K562 (cell line): ENCODE results near the gene CLASP2.

Experiments
- NONO ChIP-seq, 2 experiments: fragments of 200-400 bp in 1 of 2; fragments of 450-650 bp in 1 of 2; formaldehyde crosslinking in 1 of 2; IDR thresholded peaks; 2 replicates each; pipeline ENCODE4 v1.6.1; 2017; ENCODE audit warnings: low read depth in 2 of 2, mild to moderate bottlenecking in 2 of 2, moderate library complexity in 2 of 2, low read length in 1 of 2
- PHB ChIP-seq: fragments of 250-450 bp; sonication (Bioruptor Pico); IDR thresholded peaks from 2 replicates; pipeline ENCODE4 v1.5.0; 2021
- PHF20 ChIP-seq: fragments of 450-650 bp; IDR thresholded peaks from 2 replicates; pipeline ENCODE4 v1.6.1; 2018; ENCODE audit not compliant: partially characterized antibody
- POLR2A ChIP-seq: fragments of 450-650 bp; conservative IDR thresholded peaks from 2 replicates; pipeline ENCODE4 v1.6.1; 2016
- PTTG1 ChIP-seq: fragments of 450-650 bp; IDR thresholded peaks from 2 replicates; pipeline ENCODE4 v1.6.1; 2016; ENCODE audit warnings: low read depth, mild to moderate bottlenecking, missing genetic modification characterization, missing compliant biosample characterization
- SIN3A ChIP-seq, 2 experiments: fragments of 150-350 bp in 1 of 2; IDR thresholded peaks; 2 replicates each; pipeline ENCODE4 v1.6.1; 2011 to 2016; ENCODE audit warnings: borderline replicate concordance in 2 of 2, low read depth in 2 of 2, low read length in 2 of 2, mild to moderate bottlenecking in 2 of 2, moderate library complexity in 2 of 2; ENCODE audit not compliant: control insufficient read depth in 1 of 2
- SRF ChIP-seq, 2 experiments: fragments of 250-450, 450-650 bp in 1 of 2; sonication (Bioruptor Pico) in 1 of 2; sonication (generic) in 1 of 2; formaldehyde crosslinking; IDR thresholded peaks; 2 replicates each; pipeline versions ENCODE4 v1.5.0 to v1.5.1; 2020 to 2022; ENCODE audit warnings: mild to moderate bottlenecking in 1 of 2, missing genetic modification reagents in 1 of 2

GRCh38 chr3:33652736-33653135 lies 65.3 kb downstream of the CLASP2 start:
- TF ChIP-seq NONO (IDR thresholded peaks at IDR 0.05; ENCODE audit: low read depth in 2 of 2, low read length in 1 of 2) (no peak), PTTG1 (no peak), SIN3A (IDR thresholded peaks at IDR 0.05; ENCODE audit: borderline replicate concordance in 2 of 2, control insufficient read depth in 1 of 2, low read depth in 2 of 2, low read length in 2 of 2) (no peak), PHB (CRISPR knock-in tag) (no peak), POLR2A (no peak), SRF (CRISPR knock-in tag; IDR thresholded peaks at IDR 0.05) (no peak), PHF20 (no peak)
